Amniotic stem cell (primary cell): ENCODE measurements around the gene NCOR1.
"Not testable (repeated sequence)": the region's sequence is repeated elsewhere in the genome, so short reads cannot be mapped to it uniquely, and the experiment has no call there.

Source experiments
- DNase-seq: peaks from one replicate; lab custom pipeline; 2025; lab: John Stamatoyannopoulos, UW

NCOR1 gene

DNA sequence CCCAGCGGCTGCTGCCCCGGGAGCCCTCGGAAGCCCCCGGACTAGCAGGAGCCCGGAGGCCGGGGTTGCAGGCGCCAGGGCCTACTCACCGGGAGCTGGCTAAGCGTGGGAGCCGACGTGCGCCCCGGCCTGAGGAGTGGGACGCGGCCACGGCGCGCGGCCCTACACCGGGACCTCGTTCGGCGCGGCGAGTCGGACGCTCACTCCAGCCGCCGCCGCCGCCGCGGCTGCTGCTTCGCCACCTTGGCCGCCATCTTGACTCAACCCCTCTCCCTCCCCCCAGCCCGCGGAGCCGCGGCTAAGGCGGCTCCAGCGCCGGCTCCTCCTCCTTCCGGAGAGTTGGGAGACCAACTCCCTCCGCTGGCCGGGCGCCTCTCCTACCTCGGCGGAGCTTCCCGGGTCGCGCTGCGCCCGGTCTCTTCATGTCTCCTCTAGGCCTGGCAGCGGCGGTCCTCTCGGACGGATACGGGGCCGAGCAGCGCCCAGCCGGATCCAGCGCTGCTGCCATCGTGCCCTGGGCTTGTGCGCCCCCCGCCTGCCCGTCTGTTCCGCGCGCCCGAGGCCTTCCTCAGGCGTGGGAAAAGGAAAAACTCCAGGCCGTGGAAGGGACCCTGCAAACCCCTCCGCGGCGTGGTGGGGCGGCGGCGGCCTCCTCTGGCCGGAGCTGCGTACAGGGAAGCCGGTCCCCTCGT is at the start of gene NCOR1:
TSS of gene NCOR1 (minus strand) at position 262 of the 692 bp plus-strand sequence. CDS start 20,965 bp downstream, outside the sequence.
- DNase-seq: peak; percentile 79

DNA sequence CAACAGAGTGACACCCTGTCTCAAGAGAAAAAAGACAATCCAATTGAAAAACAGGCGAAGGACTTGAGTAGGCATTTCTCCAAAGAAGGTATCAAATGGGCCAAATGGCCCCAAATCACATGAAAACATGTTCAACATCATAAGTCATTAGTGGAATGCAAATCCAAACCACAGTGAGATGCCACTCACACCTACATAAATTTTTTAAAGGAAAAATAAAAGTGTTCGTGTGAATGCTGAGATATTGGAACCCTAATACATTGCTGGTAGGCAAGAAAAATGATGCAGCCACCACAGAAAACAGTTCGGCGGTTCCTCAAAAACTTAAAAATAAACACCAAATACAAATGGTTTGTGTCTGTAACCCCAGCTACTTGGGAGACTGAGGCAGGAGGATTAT is 46.9 kb upstream of the NCOR1 start:
- no peak for DNase-seq

DNA sequence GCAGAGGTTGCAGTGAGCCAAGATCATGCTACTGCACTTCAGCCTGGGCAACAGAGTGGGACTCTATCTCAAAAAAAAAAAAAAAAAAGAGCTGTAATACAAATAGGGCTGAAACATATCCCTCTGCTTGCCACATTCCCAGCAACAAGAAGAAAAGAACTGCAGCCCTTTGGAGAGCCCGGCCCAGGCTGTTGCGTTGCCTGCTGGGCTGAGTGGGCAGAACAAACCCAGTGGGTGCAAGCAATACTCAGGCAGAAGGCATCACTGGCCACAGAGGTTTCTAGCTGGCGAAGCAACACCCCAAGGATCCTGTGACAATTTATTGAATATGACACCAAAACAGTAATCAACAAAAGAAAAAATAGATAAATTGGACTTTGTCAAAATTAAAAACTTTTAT is 45.7 kb upstream of the NCOR1 start:
- no peak for DNase-seq

- DNase-seq: no peak
Measured at GRCh38 chr17:16259926-16260325, 44.6 kb upstream of the NCOR1 start.

GRCh38 chr17:16258901-16259300 is 43.6 kb upstream of the NCOR1 start:
- DNase-seq: no peak

DNA sequence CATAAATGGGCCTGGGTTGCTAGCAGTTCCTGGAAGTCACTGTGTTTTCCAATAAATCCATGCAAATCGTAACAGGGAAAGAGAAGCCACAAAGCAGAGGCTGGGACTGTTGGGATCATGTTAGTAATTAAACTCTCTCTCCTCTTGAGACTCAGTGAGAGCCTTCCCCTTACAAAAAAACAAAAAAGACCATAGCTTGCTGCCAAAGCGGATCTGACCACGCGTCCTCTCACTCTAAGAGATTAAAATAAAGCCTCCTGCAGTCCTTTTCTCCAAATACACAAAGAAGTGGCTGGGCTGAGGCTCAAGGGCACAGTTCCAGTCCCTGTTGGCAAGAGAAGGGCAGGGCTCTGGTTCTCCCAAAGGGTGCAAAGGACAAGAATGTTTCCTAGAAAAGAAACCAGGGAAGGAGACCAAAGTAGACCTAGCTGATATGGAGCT is 40.2 kb upstream of the NCOR1 start:
- no peak for DNase-seq

DNA sequence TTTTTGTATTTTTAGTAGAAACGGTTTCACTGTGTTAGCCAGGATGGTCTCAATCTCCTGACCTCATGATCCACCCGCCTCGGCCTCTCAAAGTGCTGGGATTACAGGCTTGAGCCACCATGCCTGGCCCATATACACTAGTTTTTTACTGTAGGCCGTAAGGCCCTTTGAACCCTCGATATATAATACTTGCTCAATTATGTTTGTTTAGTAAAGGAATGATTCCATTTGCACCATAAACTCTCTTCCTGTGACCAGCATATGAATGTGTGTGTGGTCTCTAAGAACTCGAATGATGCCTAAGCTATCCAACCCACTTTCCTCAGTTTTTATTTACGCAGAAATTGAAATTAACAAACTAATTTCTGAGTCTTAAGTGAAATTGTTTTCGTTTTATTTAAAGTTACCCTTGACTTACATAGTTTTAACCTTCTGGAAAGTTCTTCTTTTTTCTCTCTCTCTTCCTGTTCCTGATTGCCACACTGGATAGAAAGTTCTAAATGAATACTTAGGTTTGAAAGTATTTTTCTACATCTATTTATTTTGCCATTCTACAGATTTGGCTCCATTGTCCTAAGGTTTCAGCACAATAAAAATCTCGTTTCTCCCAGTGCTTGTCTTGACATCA is 39.6 kb upstream of the NCOR1 start:
- DNase-seq: no peak

DNA sequence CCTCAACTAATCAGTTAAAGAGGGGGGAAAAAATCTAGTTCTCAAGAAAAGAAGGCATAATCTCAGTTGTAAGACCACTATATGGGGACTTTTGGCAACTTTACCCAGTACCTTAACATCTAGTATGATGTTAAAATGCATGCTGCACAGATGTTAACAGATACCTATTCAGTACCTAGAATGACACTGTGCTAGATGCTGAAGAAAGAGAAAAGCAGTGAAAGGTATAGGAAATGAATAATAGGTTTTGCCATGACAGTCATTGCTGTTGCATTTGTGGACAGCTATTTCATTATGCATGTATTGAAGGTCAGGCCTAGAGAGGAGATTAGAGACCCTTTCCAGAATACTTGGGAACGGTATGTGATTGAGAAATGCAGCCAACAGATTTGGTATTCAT is 36.2 kb upstream of the NCOR1 start:
- DNase-seq: no peak

GRCh38 chr17:16251043-16251442 is 35.7 kb upstream of the NCOR1 start:
- DNase-seq: no peak

DNA sequence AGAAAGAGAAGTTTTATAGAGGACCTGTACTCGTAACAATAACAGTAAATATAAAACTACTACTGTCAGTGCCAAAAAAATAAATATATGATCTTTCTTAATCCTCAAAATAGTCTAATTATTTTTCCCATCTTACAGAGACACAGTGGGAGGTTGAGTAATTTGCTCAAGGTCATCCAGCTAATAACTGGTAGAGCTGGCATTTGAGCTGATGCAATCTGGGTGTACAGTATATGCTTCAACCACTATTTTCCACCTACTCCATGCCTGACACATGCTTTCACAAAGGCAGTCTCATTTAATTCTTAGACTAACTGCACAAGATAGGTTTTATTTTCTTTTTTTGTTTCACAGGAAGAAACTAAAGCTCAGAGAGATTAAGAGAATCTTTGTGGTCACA is 35.3 kb upstream of the NCOR1 start:
- no peak for DNase-seq

DNA sequence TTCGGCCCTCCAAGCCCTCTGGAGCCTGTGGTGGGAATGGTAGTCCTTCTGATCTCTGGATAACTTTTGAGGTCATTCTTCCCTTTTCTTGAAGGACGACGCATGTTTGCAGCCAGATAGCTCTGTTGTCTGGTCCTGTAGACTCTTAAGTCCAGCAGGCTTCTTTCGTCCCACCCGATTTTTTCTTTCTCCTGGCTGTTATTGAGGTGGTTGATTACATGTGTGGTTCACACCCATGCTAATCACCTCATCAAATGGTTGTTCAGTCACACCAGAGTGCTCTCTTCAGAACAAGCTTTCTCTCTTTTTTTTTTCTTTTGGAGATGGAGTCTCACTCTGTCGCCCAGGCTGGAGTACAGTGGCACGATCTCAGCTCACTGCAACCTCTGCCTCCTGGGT is 32.3 kb upstream of the NCOR1 start:
- no peak for DNase-seq

DNA sequence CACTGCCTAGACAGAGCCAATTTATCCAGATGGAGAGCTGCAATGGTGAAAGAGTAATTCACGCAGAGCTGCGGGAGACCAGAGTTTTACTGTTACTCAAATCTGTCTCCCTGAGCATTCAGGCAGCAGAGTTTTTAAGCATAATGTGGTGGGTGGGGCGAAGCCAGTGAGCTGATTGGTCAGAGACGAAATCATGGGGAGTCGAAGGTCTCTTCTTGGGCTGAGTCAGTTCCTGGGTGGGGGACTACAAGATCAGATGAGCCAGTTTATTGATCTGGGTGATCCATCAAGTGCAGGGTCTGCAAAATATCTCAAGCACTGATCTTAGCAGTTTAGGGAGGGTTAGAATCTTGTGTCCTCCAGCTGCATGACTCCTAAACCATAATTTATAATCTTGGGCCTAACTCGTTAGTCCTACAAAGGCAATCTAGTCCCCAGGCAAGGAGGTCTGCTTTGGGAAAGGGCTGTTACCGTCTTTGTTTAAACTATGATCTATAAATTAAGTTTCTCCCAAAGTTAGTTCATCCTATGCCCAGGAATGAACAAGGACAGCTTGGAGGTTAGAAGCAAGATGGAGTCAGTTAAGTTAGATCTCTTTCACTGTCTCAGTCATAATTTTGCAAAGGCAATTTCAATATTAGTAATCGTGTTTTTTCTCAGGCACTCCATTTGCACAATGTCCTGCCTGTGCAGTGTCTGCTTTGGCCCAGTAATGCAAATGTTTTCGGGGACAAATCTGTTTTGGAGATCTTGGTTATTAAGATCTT is 28.6 kb upstream of the NCOR1 start:
- no peak for DNase-seq

DNA sequence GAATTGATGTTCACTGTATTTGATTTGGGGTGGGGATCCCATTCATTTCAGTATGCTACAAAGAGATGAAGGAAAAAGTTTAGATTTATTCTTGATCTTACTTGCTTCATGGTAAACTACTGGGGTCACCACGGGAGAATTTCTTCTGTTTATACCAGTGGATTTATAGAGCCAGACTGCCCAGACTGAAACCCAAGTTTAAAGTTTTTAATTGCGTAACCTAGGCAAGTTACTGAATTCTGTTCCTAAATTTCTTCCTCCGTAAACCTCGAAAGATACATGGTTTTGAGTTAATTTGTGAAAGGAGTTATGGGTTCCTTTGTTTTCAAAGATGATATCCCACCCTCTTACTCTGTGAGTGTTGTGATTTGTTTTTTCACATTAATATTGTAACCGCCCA is 28.1 kb upstream of the NCOR1 start:
- no peak for DNase-seq

DNA sequence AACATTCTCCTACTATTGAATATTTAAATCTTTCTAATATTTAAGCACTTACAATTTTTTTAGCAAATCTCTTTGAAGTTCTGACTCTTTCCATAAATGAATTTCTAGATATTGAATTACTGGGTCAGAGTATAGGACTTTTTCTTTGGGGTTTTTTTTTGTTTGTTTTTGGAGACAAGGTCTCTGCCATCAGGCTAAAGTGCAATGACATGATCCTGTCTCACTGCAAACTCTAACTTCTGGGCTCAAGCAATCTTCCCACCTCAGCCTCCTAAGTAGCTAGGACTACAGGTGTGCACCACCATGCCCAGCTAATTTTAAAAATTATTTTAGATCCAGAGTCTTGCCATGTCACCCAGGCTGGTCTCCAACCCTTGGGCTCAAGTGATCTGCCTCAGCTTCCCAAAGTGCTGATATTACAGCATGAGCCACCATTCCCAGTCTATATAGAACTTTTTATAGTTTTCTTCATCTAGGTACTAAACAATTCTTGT is 26.6 kb upstream of the NCOR1 start:
- DNase-seq: no peak

DNA sequence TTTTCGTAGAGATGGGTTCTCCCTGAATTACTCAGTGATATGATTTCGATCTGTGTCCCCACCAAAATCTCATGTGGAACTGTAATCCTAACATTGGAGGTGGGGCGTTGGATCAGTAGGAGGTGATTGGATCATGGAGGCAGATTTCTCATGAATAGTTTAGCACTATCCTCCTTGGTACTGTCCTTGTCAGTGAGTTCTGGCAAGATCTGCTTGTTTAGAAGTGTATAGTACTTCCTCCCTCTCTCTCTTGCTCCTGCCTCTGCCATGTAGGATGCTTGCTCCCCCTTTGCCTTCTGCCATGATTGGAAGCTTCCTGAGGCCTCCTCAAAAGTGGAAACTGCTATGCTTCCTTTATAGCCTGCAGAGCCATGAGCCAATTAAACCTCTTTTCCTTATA is 24.6 kb upstream of the NCOR1 start:
- no peak for DNase-seq

- DNase-seq: no peak
Measured at GRCh38 chr17:16232391-16232790, 17.1 kb upstream of the NCOR1 start.

GRCh38 chr17:16229912-16230561 is 14.7 kb upstream of the NCOR1 start:
- not testable (repeated sequence) for DNase-seq

GRCh38 chr17:16222406-16222805 is 7.1 kb upstream of the NCOR1 start:
- DNase-seq: no peak

DNA sequence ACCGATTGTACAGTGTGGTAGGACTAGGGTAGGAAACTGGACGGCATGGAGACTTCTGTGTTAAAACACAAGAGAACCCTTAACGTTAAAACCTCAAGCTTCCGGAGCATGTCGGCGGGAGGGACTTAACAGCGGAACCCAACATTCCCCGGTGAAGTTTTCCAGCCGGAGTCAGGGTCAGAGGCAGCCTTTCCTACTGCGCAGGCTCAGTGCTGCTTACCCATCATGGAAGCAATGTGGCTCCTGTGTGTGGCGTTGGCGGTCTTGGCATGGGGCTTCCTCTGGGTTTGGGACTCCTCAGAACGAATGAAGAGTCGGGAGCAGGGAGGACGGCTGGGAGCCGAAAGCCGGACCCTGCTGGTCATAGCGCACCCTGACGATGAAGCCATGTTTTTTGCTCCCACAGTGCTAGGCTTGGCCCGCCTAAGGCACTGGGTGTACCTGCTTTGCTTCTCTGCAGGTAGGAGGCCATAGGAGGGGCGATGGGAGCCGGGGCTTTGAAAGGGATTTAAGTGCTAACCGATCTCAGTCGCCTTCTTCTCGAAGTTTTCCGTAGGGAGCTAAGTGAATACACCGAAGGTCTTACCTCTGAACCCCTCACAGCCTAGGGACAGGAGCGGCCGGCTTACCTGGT is 1.8 kb upstream of the NCOR1 start, which contains the start of gene PIGL:
TSS of gene PIGL (plus strand) at position 209 of the 634 bp plus-strand sequence. CDS start at position 226, 17 bp downstream.
- peak; percentile 75 for DNase-seq

GRCh38 chr17:16216341-16217001 is 1.1 kb upstream of the NCOR1 start:
- DNase-seq: not testable (repeated sequence)

DNA sequence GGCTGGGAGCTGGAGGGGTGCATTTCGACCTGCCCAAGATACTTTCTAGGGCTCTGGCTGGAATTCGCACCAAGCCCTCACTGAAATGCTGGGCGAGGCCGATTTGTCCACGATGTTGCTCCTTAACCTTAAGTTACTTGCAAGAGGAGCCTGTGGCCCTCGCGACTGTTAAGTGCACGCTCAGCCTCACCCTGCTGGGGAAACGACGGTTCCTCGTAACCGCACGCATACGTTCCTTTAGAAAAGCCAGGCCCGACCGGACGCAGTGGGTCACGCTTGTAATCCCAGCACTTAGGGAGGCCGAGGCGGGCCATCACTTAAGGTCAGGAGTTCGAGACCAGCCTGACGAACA is 607 bp upstream of the NCOR1 start:
- no peak for DNase-seq

DNA sequence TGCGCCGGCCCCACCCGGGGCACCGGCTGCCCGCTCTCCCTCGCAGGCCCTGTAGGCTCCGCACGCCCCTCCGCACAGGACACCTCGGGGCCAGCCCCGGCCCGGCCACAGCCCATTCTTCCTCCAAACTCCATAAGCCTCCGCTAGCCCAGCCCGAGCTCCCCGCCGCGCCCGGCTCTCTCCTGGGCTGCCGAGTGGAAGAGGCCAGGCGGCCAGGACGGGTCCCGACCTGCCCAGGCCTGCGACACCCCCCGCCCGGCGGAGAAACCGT is 397 bp downstream of the NCOR1 start:
- no peak for DNase-seq
